Bone marrow (tissue), 2 donors: ENCODE data around the gene SLC9A7.
A peak's percentile ranks its signal among the peaks of the same experiment; 100 is the strongest.

Experiments used
- DNase-seq, 2 donors: peaks; one replicate each; lab custom pipeline; 2025; lab: John Stamatoyannopoulos, UW

SLC9A7 gene

GRCh38 chrX:46573331-46573891 lies 185.5 kb downstream of the SLC9A7 start, which contains the start of gene CHST7:
CHST7 (plus strand) TSS chrX:46573765; CDS start chrX:46573932, 167 bp downstream.
- peak; percentile 15 to 54 for DNase-seq

GRCh38 chrX:46572340-46572936 lies 186.5 kb downstream of the SLC9A7 start:
- DNase-seq = no peak

DNA sequence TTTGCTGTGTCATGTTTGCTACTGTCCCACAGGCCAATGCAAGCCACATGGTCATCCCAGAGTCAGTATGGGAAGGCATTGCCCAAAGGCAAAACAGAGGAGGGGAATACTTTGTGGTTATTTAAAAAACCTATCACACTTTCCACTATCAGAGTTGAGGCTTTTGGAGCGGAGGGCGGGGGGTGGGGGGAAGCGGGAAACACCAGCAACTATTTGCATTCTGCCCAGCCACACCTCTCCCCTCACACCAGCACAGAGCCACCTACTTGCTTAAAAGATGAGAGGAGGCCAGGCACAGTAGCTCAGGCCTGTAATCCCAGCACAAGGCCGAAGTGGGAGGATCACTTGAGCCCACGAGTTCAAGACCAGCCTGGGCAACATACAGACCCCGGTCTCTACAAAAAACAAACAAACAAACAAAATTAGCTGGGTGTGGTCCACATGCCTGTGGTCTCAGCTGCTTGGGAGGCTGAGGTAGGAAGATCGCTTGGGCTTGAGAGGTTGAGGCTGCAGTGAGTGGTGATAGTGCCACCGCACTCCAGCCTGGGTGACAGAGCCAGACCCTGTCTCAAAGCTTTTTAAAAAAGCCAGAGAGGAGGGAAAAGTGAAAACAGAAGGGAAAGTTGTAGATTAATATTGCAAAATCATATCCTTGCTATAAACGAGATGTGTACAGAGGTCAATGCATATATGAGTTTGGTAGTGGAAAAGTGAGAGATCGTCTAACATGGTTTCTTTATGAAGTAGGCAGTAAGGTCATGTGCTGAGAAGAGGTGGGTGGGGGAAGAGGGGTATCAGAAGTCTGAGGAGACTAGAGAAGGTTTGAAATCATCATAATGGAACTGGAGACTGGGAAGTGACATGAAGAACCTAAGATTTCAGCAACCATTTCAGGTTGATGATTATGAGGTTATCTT lies 187.2 kb downstream of the SLC9A7 start:
- DNase-seq = no peak

GRCh38 chrX:46569621-46570020 lies 189.3 kb downstream of the SLC9A7 start:
- DNase-seq = no peak

GRCh38 chrX:46567388-46567787 lies 191.5 kb downstream of the SLC9A7 start:
- DNase-seq = no peak

DNA sequence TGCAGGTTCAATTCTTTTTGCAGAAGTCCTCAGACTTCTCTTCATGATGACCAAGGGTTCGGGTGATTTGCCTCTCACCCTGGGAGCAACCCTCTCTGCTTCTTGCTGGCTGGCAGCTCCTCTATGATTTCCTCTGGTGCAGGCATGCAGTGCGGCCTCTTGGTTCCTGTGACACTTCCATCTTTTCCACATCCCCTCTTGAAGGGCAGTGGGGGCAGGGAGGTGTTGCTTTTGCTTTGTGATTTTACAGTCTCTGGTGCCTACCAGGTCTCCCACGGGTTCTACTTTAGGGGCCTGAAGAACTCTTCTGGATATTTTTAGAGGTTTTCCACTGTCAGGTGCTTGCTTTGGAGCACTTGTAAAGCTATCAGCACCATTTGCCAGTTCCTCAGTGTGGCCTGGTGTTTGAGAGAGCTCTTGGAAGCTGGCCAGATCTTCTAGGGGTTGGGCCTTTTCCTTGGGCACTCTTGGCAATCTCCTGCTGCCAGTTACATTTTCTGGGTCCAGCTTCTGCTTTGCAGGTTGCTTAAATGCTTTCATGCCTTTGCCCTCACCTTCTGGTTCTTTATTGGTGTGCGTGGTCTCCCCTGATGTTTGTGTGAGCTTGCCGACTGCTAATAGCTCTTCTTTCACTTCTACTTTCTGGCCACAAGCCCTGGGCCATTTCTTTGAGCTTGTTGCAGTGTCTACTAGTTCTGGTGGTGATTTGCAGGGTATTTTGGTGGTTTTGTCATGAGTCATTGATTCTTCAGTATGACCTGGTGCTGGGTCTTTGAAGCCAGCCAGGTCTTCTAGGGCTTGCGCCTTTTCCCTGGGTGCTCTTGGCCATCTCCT lies 196.9 kb downstream of the SLC9A7 start:
- peak in 1 of 2 donors; percentile 43 for DNase-seq

DNA sequence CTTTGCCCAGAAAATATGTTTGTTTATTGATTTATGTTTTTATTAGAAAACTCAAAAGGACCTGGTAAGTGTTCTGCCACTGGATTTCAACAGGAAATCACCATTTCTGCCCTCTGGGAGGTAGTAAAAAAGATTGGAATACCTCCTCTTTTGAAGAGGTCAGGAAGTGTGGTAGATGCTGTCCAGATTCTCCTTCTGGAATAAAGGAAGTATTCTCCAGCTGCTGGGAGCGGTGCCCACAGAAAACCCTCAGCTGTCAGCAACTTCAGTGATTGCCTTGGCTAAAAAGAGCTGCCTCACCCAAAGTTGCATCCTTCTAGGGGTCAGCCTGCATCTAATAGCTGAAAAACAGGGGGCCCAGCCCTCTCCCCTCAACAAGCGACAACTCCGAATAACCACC lies 199.9 kb downstream of the SLC9A7 start:
- no peak for DNase-seq

- DNase-seq = peak in 1 of 2 donors; percentile 17
These were observed 204.0 kb downstream of the SLC9A7 start for GRCh38 chrX:46554942-46555341.

GRCh38 chrX:46553935-46554334 lies 205.0 kb downstream of the SLC9A7 start:
- no peak for DNase-seq

- no peak for DNase-seq
These were observed 207.3 kb downstream of the SLC9A7 start for GRCh38 chrX:46551494-46552128.

DNA sequence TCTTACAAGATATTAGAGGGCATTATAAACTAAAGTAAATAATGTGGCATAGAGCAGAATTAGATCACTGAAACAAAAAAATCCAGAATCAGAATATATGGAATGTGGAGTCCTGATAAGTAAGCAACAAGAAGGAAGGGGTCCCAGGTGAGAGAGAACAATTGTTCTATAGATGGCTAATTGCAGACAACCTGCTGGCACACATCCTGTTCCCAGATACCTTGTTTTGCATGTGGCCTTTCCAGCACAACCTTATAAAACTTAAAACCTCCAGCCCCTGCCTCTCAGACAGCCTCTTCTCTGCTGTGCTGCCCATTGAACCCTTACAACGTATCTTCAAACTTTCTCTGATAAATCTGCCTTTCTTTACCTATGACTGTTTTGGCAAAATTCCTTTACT lies 209.0 kb downstream of the SLC9A7 start:
- no peak for DNase-seq
